ENCODE results near the gene NR5A2.

Gene NR5A2

DNA sequence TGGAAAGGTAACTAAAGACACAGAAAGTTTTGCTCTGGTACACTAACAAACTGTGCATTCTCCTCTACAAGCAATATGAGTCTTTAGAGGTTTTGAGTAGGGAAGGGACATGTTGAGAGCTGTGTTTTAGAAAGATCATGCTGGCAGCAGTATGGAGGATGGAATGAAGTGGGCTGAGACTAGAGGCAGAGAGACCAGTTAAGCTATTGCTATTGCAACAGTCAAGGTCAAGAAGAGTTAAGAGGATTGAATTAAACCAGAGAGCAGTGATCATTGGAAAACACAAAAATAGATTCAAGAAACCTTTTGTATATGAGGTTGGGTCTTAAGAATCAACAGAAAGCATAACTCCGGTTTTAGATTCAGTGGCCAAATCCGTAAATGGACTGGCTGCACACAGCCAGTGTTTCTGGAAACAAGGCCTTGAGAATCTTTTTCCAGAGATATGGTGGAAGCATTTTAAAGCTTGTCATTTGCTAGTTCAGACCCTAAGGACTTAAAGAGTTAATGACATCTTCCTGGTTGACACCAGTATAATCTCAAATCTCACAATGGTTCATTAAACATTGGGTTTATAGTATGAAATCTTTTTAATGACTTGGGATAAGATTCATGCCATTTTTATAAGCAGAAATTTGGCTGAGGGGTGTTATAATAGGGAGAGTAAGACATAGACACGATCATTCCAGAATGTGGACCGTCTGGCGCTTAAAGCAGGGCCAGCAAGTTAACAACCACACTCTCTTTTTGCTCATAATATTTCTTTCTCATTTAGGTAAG, 177.9 kb downstream of the NR5A2 start:
- DNase-seq (ENCODE audit: low read depth) = peak; percentile 51

DNA sequence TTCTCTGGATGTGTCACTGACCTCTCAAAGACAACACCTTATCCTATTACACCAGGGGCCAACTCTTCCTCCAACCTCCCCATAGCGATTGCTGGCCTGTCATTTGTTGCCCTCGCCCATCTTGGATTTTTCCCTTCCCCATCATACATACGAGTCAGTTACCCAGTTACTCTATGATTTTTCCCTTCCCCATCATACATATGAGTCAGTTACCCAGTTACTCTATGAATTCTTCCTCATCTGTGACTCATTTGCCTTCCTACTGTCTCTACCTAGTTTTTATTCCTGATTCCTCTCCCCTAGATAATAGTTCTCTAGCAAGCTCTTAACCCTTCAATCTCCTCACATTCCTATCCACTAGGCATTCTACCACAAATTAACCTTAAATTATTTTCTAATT, 178.8 kb downstream of the NR5A2 start:
- peak; percentile 86 for DNase-seq (ENCODE audit: low read depth)

DNA sequence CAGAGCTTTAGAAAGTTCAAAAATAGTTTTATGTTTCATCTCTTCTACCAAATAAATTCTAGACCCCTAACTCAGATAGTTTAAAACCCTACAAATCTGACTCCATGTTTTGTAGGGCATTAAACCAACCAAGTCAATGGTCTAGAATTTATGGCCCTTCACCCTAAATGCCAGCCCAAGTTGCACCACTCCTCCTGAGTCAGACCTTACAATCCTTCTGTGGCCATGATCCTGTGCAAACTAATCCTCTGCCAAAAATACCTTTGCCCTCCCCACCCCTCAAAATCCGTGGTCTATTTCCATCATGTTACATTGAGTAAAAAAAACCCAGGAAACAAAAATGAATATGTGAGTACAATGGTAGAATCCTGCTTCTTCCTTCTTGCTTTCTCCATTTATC, 179.3 kb downstream of the NR5A2 start:
- no peak for DNase-seq (ENCODE audit: low read depth)

- DNase-seq (ENCODE audit: low read depth) = peak; percentile 64
Observed at GRCh38 chr1:200207711-200208126, 180.2 kb downstream of the NR5A2 start.

DNA sequence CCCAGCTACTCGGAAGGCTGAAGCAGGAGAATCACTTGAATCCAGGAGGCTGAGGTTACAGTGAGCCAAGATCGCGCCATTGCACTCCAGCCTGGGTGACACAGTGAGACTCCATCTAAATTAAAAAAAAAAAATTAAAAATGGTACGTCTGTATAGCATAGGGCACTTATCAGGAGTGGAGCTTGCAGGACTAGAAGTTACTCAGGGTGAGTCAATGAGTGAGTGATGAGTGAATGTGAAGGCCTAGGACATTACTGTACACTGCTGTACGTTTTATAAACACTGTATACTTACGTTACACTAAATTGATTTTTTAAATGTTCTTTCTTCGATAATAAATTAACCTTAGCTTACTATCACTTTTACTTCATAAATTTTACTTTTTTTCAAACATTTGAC, 183.6 kb downstream of the NR5A2 start:
- peak; percentile 84 for DNase-seq (ENCODE audit: low read depth)

DNA sequence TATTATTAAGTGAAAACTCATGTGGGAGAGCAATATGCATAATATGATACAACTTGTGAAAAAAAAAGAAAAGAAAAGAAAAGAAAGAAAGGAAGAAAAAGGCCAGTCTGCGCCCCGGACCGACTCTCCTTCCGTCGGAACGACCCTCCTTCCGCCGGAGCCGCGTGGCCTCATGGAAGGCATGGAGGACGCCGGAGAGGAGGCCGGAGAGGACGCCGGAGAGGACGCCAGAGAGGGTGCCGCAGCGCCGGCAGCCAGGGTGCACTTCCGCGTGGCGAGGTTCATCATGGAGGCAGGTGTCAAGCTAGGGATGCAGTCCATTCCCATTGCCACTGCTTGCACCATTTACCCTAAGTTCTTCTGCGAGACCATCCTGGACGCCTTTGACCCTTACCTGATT, 185.9 kb downstream of the NR5A2 start:
- DNase-seq (ENCODE audit: low read depth) = no peak

GRCh38 chr1:200213921-200214320, 186.4 kb downstream of the NR5A2 start:
- DNase-seq (ENCODE audit: low read depth) = no peak

- DNase-seq (ENCODE audit: low read depth) = no peak
Observed at GRCh38 chr1:200215350-200215749, 187.8 kb downstream of the NR5A2 start.

DNA sequence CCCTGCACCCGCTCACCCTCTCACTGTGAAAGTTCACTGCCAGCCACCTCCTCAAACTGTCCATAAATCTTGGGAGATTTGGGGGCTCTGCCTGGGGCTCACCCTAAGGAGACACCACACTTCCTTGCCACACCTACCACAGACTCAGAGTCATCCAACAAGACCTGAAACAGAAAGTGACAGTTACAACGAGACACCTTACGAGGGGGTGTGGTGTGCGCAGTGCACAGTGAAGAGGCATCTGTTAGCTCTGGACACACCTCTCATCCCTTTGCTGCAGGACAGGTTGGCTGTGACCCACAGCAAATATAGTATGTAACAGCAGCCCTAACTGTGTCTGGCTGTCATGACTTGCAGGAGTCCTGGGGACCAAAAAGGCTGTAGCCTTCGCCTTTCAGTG, 190.2 kb downstream of the NR5A2 start:
- DNase-seq (ENCODE audit: low read depth) = no peak

DNA sequence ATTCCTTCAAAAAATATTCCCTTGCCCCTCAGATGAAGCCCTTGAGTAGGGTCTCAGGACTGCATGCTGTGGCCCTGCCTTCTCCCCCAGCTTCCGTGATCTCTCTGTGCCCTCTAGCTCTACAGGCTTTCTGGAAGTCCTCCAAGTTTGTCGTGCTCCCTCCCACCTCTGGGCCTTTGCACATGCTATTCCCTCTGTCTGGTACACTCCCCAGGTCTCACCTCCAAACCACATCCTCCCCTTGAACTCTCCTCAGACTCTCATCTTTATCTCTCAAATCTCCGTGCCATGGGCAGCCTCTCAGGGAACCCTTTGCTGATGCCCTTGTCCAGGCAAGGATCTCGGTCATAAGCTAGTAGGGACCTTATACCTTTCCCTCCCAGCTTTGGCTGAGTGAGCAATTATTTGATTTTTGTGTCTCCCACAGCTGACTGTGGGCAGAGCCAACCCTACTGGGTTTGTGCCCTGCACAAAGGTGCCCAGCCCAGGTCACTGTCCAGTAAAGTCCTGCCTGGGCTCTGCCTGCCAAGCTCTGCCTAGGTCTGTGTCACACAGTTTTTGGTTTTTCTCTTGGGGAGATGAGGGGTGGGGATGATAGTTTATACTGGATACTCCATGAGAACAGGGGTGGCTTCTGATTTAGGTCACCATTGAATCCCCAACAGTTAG, 194.2 kb downstream of the NR5A2 start:
- no peak for DNase-seq (ENCODE audit: low read depth)

- DNase-seq (ENCODE audit: low read depth) = no peak
Observed at GRCh38 chr1:200223207-200223606, 195.7 kb downstream of the NR5A2 start.

DNA sequence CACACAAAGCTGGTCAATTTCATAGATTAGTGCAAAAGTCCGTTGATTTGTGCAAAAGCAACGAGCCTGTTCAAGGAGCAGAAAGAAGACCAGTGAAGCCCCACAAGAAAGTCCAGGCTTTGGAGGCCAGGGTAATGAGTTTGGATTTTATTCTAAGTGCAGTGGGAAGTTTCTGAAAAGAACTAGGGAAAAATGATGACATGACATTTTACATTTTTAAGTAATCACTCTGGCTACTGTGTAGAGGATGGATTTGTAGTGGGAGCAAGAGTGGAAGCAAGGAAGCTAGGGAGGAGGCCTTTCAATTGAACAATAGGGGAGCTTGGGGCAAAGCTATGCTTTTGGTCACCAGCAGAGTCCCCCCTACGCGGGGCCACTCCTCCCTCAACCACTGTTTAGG, 196.1 kb downstream of the NR5A2 start:
- no peak for DNase-seq (ENCODE audit: low read depth)

GRCh38 chr1:200224315-200224714, 196.8 kb downstream of the NR5A2 start:
- DNase-seq (ENCODE audit: low read depth) = peak; percentile 87

DNA sequence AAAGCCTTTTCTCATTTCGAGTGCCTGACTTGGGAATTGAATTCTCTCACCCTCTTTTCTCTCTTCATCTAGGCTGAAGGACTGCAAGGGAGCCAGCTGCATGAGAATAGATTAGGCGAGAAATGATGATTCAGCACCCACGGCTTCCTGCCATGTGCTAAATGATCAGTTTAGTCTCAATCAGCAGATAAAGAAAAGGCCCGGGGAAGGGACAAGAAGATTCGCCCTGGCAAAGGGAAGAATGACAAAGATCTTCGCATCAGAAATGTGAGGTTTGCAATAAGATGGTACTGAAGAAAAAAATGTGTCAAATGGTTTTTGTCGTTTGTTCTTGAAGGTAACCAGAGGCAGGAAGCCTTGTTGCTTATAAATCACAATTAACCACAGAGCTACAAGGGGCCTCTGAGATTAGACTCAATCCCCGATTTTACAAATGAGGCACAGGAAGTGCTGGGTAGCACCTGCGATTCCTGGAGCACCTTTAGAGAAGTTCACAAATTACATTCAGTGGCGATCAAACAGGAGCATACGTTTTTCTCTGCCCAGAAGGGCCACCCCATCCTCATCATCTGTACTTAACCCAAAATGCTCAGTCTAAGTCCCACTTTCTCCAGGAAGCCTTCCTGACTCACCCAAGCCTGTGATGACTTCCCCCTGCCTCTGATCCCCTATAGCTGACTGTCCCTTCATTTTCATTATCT, 198.9 kb downstream of the NR5A2 start:
- no peak for DNase-seq (ENCODE audit: low read depth)

DNA sequence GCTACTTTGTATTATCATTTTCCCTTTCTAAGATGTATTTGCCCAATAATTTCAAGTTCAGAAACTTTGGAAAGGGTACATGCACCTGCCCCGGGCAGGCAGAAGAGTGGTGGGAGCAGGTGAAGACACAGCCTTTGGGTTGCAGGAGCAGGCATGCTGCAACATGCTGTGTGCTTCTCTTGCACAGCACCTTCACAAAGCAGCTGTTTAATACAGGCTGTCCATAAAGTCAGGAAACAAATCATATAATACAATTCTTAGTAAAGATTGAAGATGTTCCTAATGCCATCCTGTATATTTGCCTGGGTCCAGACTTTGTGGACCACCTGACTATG, 199.4 kb downstream of the NR5A2 start:
- no peak for DNase-seq (ENCODE audit: low read depth)

Measured in iris pigment epithelial cell (primary cell).